HG02938 (cell line): Measurements from ENCODE around the gene ZSCAN12.

Experiments
- ATAC-seq: cut with Tn5 transposase; IDR thresholded peaks from one replicate; pipeline ENCODE4 v1.9.1; 2021; ENCODE audit warnings: mild to moderate bottlenecking, moderate library complexity; ENCODE audit not compliant: unreplicated experiment

Gene ZSCAN12

GRCh38 chr6:28354688-28355554 is 44.6 kb downstream of the ZSCAN12 start:
- no peak for ATAC-seq

- no peak for ATAC-seq
Measured at GRCh38 chr6:28353981-28354676, 45.4 kb downstream of the ZSCAN12 start.

GRCh38 chr6:28353356-28353755 is 46.2 kb downstream of the ZSCAN12 start:
- ATAC-seq = no peak

- no peak for ATAC-seq
Measured at GRCh38 chr6:28351493-28351925, 48.0 kb downstream of the ZSCAN12 start.

- no peak for ATAC-seq
Measured at GRCh38 chr6:28351087-28351486, 48.5 kb downstream of the ZSCAN12 start.

- ATAC-seq = peak; percentile 94
Measured at GRCh38 chr6:28349892-28350737, 49.4 kb downstream of the ZSCAN12 start, which contains the start of gene ZKSCAN3. Gene ZKSCAN3, plus strand, starts transcription at chr6:28349947. Its CDS starts 9,640 bp downstream, at chr6:28359587.

- ATAC-seq = no peak
Measured at GRCh38 chr6:28349344-28349891, 50.1 kb downstream of the ZSCAN12 start.

GRCh38 chr6:28347119-28347518 is 52.4 kb downstream of the ZSCAN12 start:
- no peak for ATAC-seq

- ATAC-seq = no peak
Measured at GRCh38 chr6:28345201-28345600, 54.3 kb downstream of the ZSCAN12 start.

- ATAC-seq = no peak
Measured at GRCh38 chr6:28343898-28344677, 55.5 kb downstream of the ZSCAN12 start.

- ATAC-seq = no peak
Measured at GRCh38 chr6:28340310-28341095, 59.0 kb downstream of the ZSCAN12 start.

- no peak for ATAC-seq
Measured at GRCh38 chr6:28337121-28337520, 62.4 kb downstream of the ZSCAN12 start.

GRCh38 chr6:28336284-28337120 is 63.0 kb downstream of the ZSCAN12 start:
- ATAC-seq = peak; percentile 41

GRCh38 chr6:28335564-28336283 is 63.8 kb downstream of the ZSCAN12 start, which contains the start of gene ZSCAN31:
Gene ZSCAN31, minus strand, starts transcription at chr6:28336148. Its CDS starts 6,465 bp downstream, at chr6:28329683.
- ATAC-seq = peak; percentile 81

- no peak for ATAC-seq
Measured at GRCh38 chr6:28335040-28335563, 64.4 kb downstream of the ZSCAN12 start.

GRCh38 chr6:28334286-28335039 is 65.1 kb downstream of the ZSCAN12 start:
- no peak for ATAC-seq
